ENCODE data around the gene LRRN3.

- TF ChIP-seq RARB (CRISPR knock-in tag; IDR thresholded peaks at IDR 0.05): no peak
- TF ChIP-seq EP300 (IDR thresholded peaks at IDR 0.05): no peak
- TF ChIP-seq CTCF (IDR thresholded peaks at IDR 0.05): no peak
- no peak for TF ChIP-seq REST (IDR thresholded peaks at IDR 0.05)
- no peak for TF ChIP-seq ZFP36 (IDR thresholded peaks at IDR 0.05; ENCODE audit: borderline replicate concordance, partially characterized antibody)
- TF ChIP-seq FOSL2 (IDR thresholded peaks at IDR 0.05): no peak
- TF ChIP-seq FOSL2 (CRISPR knock-in tag; IDR thresholded peaks at IDR 0.05): no peak
- TF ChIP-seq NR3C1 (IDR thresholded peaks at IDR 0.05): no peak
- TF ChIP-seq USF2 (IDR thresholded peaks at IDR 0.05): no peak
- no peak for TF ChIP-seq SMC3 (IDR thresholded peaks at IDR 0.05)
Measured at GRCh38 chr7:111108000-111108399, 17.1 kb downstream of the LRRN3 start.
